Astrocyte (in vitro differentiated cells and primary cell): ENCODE measurements around the gene PLA2G4E. TPM values are rescaled to one million over a fixed set of nuclear protein-coding genes. Genes with fewer than 3 reads are reported as not detected.
A peak's percentile ranks its signal among the peaks of the same experiment; 100 is the strongest.

Source experiments
- DNase-seq: peaks from one replicate; pipeline ENCODE4 v3.0.0-alpha.2; 2010; ENCODE audit warnings: low read depth
- FAIRE-seq: peaks from 2 replicates; lab custom pipeline; 2011; peaks lifted over from hg19 to GRCh38; lab: Jason Lieb, UNC
- H2AFZ ChIP-seq: 2 replicates; pipeline ENCODE4 v1.6.0; 2012; ENCODE audit warnings: low read depth, low read length, inconsistent platforms
- H3K27ac ChIP-seq: 2 replicates; pipeline ENCODE4 v1.5.1; 2011; ENCODE audit warnings: low read depth, low read length, inconsistent platforms
- H3K27me3 ChIP-seq: 2 replicates; pipeline ENCODE4 v1.6.0; 2011; ENCODE audit warnings: low read length, inconsistent platforms; ENCODE audit not compliant: insufficient read depth
- H3K36me3 ChIP-seq: 2 replicates; pipeline ENCODE4 v1.5.1; 2011; ENCODE audit warnings: low read length, inconsistent platforms; ENCODE audit not compliant: insufficient read depth
- H3K4me1 ChIP-seq: 2 replicates; pipeline ENCODE4 v1.5.1; 2011; ENCODE audit warnings: low read length, inconsistent platforms; ENCODE audit not compliant: insufficient read depth
- H3K4me2 ChIP-seq: 2 replicates; pipeline ENCODE4 v1.6.0; 2012; ENCODE audit warnings: low read length, inconsistent platforms
- H3K4me3 ChIP-seq: 2 replicates; pipeline ENCODE4 v1.5.1; 2011; ENCODE audit warnings: low read depth, mild to moderate bottlenecking, low read length, inconsistent platforms; ENCODE audit not compliant: insufficient read depth
- H3K79me2 ChIP-seq: 2 replicates; pipeline ENCODE4 v1.6.0; 2012; ENCODE audit warnings: mild to moderate bottlenecking, low read length, inconsistent platforms; ENCODE audit not compliant: insufficient read depth
- H3K9ac ChIP-seq: 2 replicates; pipeline ENCODE4 v1.6.0; 2012; ENCODE audit warnings: mild to moderate bottlenecking, low read length, inconsistent platforms
- H3K9me3 ChIP-seq: 2 replicates; pipeline ENCODE4 v1.5.1; 2012; ENCODE audit warnings: low read depth, mild to moderate bottlenecking, low read length, inconsistent platforms; ENCODE audit not compliant: insufficient read depth
- H4K20me1 ChIP-seq: 2 replicates; pipeline ENCODE4 v1.6.0; 2012; ENCODE audit warnings: low read length, inconsistent platforms; ENCODE audit not compliant: insufficient read depth
- H3K27ac Mint-ChIP-seq: one replicate; pipeline ENCODE4 v1.8.0; 2021; ENCODE audit warnings: mild to moderate bottlenecking, mixed read lengths; ENCODE audit not compliant: unreplicated experiment
- H3K27me3 Mint-ChIP-seq: one replicate; pipeline ENCODE4 v1.8.0; 2021; ENCODE audit warnings: low read depth, mixed read lengths; ENCODE audit not compliant: unreplicated experiment
- H3K36me3 Mint-ChIP-seq: one replicate; pipeline ENCODE4 v1.8.0; 2021; ENCODE audit warnings: low read depth, mixed read lengths; ENCODE audit not compliant: unreplicated experiment
- H3K4me1 Mint-ChIP-seq: one replicate; pipeline ENCODE4 v1.8.0; 2021; ENCODE audit warnings: low read depth, mixed read lengths; ENCODE audit not compliant: unreplicated experiment
- H3K4me3 Mint-ChIP-seq: one replicate; pipeline ENCODE4 v1.8.0; 2021; ENCODE audit warnings: mild to moderate bottlenecking, moderate library complexity, mixed read lengths; ENCODE audit not compliant: unreplicated experiment
- H3K9me3 Mint-ChIP-seq: one replicate; pipeline ENCODE4 v1.8.0; 2021; ENCODE audit warnings: mild to moderate bottlenecking, mixed read lengths; ENCODE audit not compliant: unreplicated experiment
- EZH2 ChIP-seq: IDR thresholded peaks from 2 replicates; pipeline ENCODE4 v1.6.1; 2012; ENCODE audit warnings: mild to moderate bottlenecking, low read length, inconsistent platforms; ENCODE audit not compliant: insufficient read depth
- total RNA-seq: library from RNA; stranded (reverse); gene quantifications from 2 replicates; pipeline ENCODE4 v1.2.1, GENCODE V29; 2021
- TF ChIP-seq, protein P1 (sequence below): IDR thresholded peaks from 2 replicates; pipeline ENCODE4 v1.5.1; 2011; ENCODE audit warnings: low read depth, mild to moderate bottlenecking, inconsistent platforms, low read length, moderate library complexity; ENCODE audit not compliant: insufficient read depth

PLA2G4E gene
- total RNA-seq, 1 donor from 2014 or later: not detected

DNA sequence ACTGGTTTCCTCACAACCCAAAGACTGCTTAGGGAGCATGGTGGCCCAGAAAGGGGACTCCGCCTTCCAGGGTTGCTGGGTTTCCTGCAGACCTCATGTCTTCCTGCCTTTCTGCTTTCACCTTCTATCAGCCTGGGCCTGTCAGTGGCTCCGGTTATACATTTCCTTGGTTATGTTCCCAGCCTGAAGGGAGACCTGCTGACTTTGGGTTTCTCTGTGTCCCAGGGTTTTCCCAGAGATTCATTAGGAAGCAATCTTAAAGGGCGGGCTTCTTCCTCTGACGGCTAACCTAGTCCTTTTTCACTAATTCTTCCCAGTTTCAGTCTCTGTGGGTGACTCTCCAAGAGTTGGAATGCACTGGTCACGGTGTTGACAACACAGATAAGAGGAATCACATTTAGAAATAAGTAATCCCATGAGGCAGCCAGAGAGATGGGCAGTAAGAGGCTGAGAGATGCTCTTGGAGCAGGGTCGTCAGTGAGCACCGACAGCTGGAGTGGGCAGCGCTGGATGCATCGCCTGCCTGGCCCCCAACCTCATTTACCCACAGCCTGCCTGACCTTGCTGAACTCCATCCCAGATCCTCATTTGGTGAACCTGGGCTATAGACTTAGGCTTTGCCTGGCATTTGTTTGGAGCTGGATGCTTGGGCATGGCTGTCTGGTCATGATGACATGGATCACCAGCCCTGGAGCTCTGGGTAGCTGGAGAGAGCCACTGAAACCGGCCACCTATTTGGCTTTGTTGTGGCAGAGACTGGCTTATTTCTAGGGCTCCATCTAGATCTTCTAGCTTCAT is 38.5 kb downstream of the PLA2G4E start:
- Mint-ChIP-seq H3K4me1 (peaks cover 8% of the 10 kb centered on the region), H3K9me3 (peaks cover 2% of the 10 kb centered on the region), H3K27me3 (peaks cover 34% of the 10 kb centered on the region), H3K27ac (no peak overlapping the region), H3K4me3 (no peak overlapping the region), H3K36me3 (peaks cover 2% of the 10 kb centered on the region)
- TF ChIP-seq, protein P1, sequence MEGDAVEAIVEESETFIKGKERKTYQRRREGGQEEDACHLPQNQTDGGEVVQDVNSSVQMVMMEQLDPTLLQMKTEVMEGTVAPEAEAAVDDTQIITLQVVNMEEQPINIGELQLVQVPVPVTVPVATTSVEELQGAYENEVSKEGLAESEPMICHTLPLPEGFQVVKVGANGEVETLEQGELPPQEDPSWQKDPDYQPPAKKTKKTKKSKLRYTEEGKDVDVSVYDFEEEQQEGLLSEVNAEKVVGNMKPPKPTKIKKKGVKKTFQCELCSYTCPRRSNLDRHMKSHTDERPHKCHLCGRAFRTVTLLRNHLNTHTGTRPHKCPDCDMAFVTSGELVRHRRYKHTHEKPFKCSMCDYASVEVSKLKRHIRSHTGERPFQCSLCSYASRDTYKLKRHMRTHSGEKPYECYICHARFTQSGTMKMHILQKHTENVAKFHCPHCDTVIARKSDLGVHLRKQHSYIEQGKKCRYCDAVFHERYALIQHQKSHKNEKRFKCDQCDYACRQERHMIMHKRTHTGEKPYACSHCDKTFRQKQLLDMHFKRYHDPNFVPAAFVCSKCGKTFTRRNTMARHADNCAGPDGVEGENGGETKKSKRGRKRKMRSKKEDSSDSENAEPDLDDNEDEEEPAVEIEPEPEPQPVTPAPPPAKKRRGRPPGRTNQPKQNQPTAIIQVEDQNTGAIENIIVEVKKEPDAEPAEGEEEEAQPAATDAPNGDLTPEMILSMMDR: no peak
- TF ChIP-seq EZH2: no peak
- Histone ChIP-seq H3K27ac (no peak overlapping the region), H3K4me2 (no peak overlapping the region), H3K4me3 (no peak overlapping the region), H2AFZ (no peak overlapping the region), H3K9ac (no peak overlapping the region), H3K27me3 (peaks cover 4% of the 10 kb centered on the region), H3K9me3 (no peaks in the 10 kb centered on the region), H3K36me3 (no peaks in the 10 kb centered on the region), H3K79me2 (no peaks in the 10 kb centered on the region), H4K20me1 (no peaks in the 10 kb centered on the region), H3K4me1 (peaks cover 4% of the 10 kb centered on the region)
- DNase-seq (no peak), FAIRE-seq (no peak)

DNA sequence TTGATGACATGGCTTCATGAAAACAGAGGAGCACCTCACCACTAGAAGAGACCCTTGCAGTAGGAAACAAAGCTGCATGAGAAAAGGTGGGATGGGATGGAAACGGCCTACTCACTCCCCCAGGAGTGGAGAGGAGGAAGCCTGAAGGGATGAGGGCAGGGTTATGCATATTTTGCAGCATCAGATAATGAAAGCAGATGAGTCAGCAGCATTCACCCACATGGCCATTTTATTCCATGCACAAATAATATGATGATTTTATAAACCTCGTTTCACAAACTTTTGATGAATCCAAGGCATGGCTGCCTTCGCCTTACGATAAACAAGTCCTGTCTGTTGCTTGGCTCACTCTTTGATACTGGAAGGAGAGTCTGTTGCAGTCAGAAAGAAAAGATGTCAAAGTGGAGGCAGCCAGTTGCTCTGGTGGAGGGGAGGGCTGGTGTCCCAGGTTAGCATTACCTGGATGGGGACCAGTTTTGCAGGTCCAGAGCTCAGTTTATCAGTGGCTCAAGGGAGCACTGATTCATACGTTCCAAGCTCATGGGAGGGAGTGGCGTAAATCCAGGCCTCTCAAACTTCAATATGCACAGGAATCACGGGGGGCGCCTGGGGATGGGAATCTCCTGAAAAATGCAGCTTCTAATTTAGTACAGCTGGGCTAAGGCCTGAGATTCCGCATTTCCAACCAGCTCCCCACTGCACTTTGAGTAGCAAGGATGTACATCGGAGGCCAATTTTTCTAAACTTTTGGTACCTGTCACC is 39.3 kb downstream of the PLA2G4E start:
- FAIRE-seq (no peak), DNase-seq (no peak)
- Histone ChIP-seq H2AFZ (no peak overlapping the region), H3K4me3 (no peak overlapping the region), H3K36me3 (no peaks in the 10 kb centered on the region), H3K27ac (no peak overlapping the region), H3K4me2 (peak overlapping the region; percentile 22), H3K9ac (no peak overlapping the region), H3K79me2 (no peaks in the 10 kb centered on the region), H4K20me1 (no peaks in the 10 kb centered on the region), H3K9me3 (no peaks in the 10 kb centered on the region), H3K4me1 (peaks cover 4% of the 10 kb centered on the region), H3K27me3 (peaks cover 4% of the 10 kb centered on the region)
- Mint-ChIP-seq H3K36me3 (no peaks in the 10 kb centered on the region), H3K9me3 (peaks cover 2% of the 10 kb centered on the region), H3K4me3 (no peak overlapping the region), H3K4me1 (peaks cover 8% of the 10 kb centered on the region), H3K27me3 (peaks cover 26% of the 10 kb centered on the region), H3K27ac (no peak overlapping the region)
- no peak for TF ChIP-seq EZH2
- TF ChIP-seq, protein P1: no peak
